ENCODE data around the gene BATF3. TPM values are rescaled to one million over a fixed set of nuclear protein-coding genes. Genes with fewer than 3 reads are reported as not detected.

The BATF3 gene
- total and polyA plus RNA-seq, 2 donors (not counting 3 experiments of a cell fraction or from before 2014, with no cell fraction given): 0.69 to 1.9 TPM

GRCh38 chr1:212687811-212688210 is 11.8 kb downstream of the BATF3 start:
- no peak overlapping the region for H3K4me2 ChIP-seq (ENCODE audit: insufficient read depth, low read length)
- no peak overlapping the region for H3K4me3 ChIP-seq (replicated peaks in 1 of 3; ENCODE audit: insufficient read depth in 1 of 3, low read depth in 1 of 3, low read length in 3 of 3)
- no peaks in the 10 kb centered on the region for H3K9me1 ChIP-seq (replicated peaks; ENCODE audit: control insufficient read depth, extremely low read depth, insufficient read depth, low read length)
- ChIA-PET POLR2A (no interaction called here), CTCF (interaction anchor here (1.0 to 1.6 kb wide), 5 partner anchors 10 to 62 kb away, joined by 3 to 9 read pairs (median 4); no protein-coding TSS in a partner anchor)
- no peaks in the 10 kb centered on the region for H3K79me2 ChIP-seq (ENCODE audit: control insufficient read depth, insufficient read depth, low read length)
- no peak overlapping the region for H3K27ac ChIP-seq (ENCODE audit: insufficient read depth, low read depth, low read length)
- H3K4me1 ChIP-seq (ENCODE audit: control insufficient read depth, extremely low read depth, insufficient read depth, low read length): no peaks in the 10 kb centered on the region
- peaks cover 13 to 33% of the 10 kb centered on the region in 2 experiments for H3K27me3 ChIP-seq (ENCODE audit: control insufficient read depth in 2 of 2, insufficient read depth in 2 of 2, low read length in 2 of 2)
- no peak overlapping the region for H3K9ac ChIP-seq (replicated peaks; ENCODE audit: extremely low read depth, insufficient read depth, low read length)
- no peaks in the 10 kb centered on the region for H3K36me3 ChIP-seq (ENCODE audit: control insufficient read depth in 2 of 2, extremely low read depth in 1 of 2, insufficient read depth in 2 of 2, low read length in 2 of 2)
- no peak overlapping the region for H2AFZ ChIP-seq (ENCODE audit: low read depth, low read length)
- H4K20me1 ChIP-seq (replicated peaks; ENCODE audit: control insufficient read depth, extremely low read depth, insufficient read depth, low read length): no peaks in the 10 kb centered on the region
- intact Hi-C loops (cut with micrococcal nuclease) (no loop called here), dilution Hi-C loops (cut with MboI; ENCODE audit: extremely low pct_ligation_motif_present, low sequenced_read_pairs) (no loop called here)
- no peak for TF ChIP-seq POLR2A (IDR thresholded peaks at IDR 0.05; ENCODE audit: low read depth, low read length)
- no peak for TF ChIP-seq GATA2 (IDR thresholded peaks at IDR 0.05; ENCODE audit: insufficient read depth, insufficient read length, low read depth, low read length)
- TF ChIP-seq MYC (IDR thresholded peaks at IDR 0.05; ENCODE audit: low read depth, low read length): no peak
- no peak for TF ChIP-seq POLR2AphosphoS5 (IDR thresholded peaks at IDR 0.05; ENCODE audit: insufficient read depth, low read depth, low read length)
- TF ChIP-seq, protein P1, sequence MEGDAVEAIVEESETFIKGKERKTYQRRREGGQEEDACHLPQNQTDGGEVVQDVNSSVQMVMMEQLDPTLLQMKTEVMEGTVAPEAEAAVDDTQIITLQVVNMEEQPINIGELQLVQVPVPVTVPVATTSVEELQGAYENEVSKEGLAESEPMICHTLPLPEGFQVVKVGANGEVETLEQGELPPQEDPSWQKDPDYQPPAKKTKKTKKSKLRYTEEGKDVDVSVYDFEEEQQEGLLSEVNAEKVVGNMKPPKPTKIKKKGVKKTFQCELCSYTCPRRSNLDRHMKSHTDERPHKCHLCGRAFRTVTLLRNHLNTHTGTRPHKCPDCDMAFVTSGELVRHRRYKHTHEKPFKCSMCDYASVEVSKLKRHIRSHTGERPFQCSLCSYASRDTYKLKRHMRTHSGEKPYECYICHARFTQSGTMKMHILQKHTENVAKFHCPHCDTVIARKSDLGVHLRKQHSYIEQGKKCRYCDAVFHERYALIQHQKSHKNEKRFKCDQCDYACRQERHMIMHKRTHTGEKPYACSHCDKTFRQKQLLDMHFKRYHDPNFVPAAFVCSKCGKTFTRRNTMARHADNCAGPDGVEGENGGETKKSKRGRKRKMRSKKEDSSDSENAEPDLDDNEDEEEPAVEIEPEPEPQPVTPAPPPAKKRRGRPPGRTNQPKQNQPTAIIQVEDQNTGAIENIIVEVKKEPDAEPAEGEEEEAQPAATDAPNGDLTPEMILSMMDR (IDR thresholded peaks at IDR 0.05; ENCODE audit: extremely low read depth in 1 of 2, insufficient read depth in 1 of 2, low read depth in 1 of 2, low read length in 2 of 2): no peak
- no peak for TF ChIP-seq EZH2 (IDR thresholded peaks at IDR 0.05; ENCODE audit: borderline replicate concordance, low read depth, low read length, severe bottlenecking)
- TF ChIP-seq, protein P2, sequence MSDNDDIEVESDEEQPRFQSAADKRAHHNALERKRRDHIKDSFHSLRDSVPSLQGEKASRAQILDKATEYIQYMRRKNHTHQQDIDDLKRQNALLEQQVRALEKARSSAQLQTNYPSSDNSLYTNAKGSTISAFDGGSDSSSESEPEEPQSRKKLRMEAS (IDR thresholded peaks at IDR 0.05; ENCODE audit: insufficient read depth, insufficient read length): no peak
- TF ChIP-seq FOS (IDR thresholded peaks at IDR 0.05; ENCODE audit: borderline replicate concordance, insufficient read depth, low read length): no peak
- TF ChIP-seq JUN (IDR thresholded peaks at IDR 0.05; ENCODE audit: borderline replicate concordance, insufficient read depth, insufficient read length, low read depth): no peak
- DNase-seq (ENCODE audit: low read depth, low spot score) (no peak), FAIRE-seq (no peak)
- no peaks in the 10 kb centered on the region for H3K9me3 ChIP-seq (replicated peaks; ENCODE audit: control insufficient read depth, insufficient read depth, low read length)
- no TSS peak for BruUV-seq (replicated peaks)

Data from endothelial cell of umbilical vein (primary cell).